Bronchial epithelial cell (primary cell): ENCODE data around the gene CMTM4. TPM values are rescaled to one million over a fixed set of nuclear protein-coding genes. Genes with fewer than 3 reads are reported as not detected.

Source experiments
- DNase-seq: peaks from one replicate; pipeline ENCODE4 v3.0.0-alpha.2; 2010; ENCODE audit warnings: low read depth
- FAIRE-seq: peaks from 2 replicates; lab custom pipeline; 2011; peaks lifted over from hg19 to GRCh38; lab: Jason Lieb, UNC
- H3K27me3 ChIP-seq: 2 replicates; pipeline ENCODE4 v1.5.1; 2011; ENCODE audit warnings: low read length; ENCODE audit not compliant: control insufficient read depth, insufficient read depth
- H3K36me3 ChIP-seq: 2 replicates; pipeline ENCODE4 v1.5.1; 2011; ENCODE audit warnings: low read length; ENCODE audit not compliant: control insufficient read depth, insufficient read depth
- H3K4me3 ChIP-seq: 2 replicates; pipeline ENCODE4 v1.5.1; 2011; ENCODE audit warnings: mild to moderate bottlenecking, low read depth, low read length, control low read depth
- total RNA-seq: library from RNA; depleted of rRNA; stranded (reverse); fragments of >200 nt; gene quantifications from 2 replicates; pipeline ENCODE4 v1.2.1, GENCODE V29; 2014
- TF ChIP-seq, protein P1 (sequence below): IDR thresholded peaks from 2 replicates; pipeline ENCODE4 v1.5.1; 2011; ENCODE audit warnings: mild to moderate bottlenecking, moderate library complexity, low read length, control low read depth, inconsistent platforms; ENCODE audit not compliant: insufficient read depth, severe bottlenecking

CMTM4 gene
- total RNA-seq, 1 donor from 2014 or later: 83.2 TPM

DNA sequence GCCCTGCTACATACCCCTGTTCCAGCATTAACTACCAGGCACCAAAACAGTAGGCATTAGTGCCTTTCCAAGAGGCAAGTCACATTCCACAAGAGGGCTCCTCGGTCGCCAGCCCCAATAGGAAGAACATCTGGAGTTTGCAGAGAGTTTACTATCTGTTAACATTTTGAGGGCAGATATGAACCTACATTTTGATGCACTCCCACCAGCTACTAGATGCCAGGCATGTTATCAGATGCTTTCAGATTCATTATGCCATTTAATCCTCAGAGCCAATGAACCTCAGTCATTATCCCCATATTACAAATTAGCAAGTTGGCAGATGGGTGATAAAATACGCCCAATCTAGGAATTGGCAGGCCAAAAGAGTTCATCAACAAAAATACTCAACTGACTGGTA is 121.5 kb downstream of the CMTM4 start:
- Histone ChIP-seq H3K36me3 (no peaks in the 10 kb centered on the region), H3K4me3 (no peak overlapping the region), H3K27me3 (peaks cover 15% of the 10 kb centered on the region)
- no peak for DNase-seq
- TF ChIP-seq, protein P1, sequence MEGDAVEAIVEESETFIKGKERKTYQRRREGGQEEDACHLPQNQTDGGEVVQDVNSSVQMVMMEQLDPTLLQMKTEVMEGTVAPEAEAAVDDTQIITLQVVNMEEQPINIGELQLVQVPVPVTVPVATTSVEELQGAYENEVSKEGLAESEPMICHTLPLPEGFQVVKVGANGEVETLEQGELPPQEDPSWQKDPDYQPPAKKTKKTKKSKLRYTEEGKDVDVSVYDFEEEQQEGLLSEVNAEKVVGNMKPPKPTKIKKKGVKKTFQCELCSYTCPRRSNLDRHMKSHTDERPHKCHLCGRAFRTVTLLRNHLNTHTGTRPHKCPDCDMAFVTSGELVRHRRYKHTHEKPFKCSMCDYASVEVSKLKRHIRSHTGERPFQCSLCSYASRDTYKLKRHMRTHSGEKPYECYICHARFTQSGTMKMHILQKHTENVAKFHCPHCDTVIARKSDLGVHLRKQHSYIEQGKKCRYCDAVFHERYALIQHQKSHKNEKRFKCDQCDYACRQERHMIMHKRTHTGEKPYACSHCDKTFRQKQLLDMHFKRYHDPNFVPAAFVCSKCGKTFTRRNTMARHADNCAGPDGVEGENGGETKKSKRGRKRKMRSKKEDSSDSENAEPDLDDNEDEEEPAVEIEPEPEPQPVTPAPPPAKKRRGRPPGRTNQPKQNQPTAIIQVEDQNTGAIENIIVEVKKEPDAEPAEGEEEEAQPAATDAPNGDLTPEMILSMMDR: no peak
- no peak for FAIRE-seq

DNA sequence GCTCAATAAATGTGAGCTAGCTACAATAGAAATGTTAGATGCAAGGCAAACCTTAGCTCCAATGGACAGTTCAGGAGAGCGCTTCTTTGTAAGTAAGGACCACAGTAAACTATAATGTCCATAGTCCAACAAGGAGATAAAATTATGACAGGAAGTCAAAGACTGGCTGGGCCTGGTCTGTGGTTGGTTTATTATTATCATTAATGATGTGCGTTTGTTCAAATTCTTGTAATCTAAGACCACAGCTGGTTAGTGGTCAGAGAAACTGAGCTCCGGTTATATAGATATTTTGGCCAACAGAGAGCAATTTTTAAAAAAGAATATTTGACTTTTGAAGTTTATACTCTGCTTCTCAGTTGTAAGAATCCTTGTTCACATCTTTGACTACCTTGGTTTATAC is 122.0 kb downstream of the CMTM4 start:
- H3K36me3 ChIP-seq: no peaks in the 10 kb centered on the region
- DNase-seq (no peak), FAIRE-seq (no peak)
- H3K27me3 ChIP-seq: peaks cover 15% of the 10 kb centered on the region
- TF ChIP-seq, protein P1: no peak
- H3K4me3 ChIP-seq: no peak overlapping the region

DNA sequence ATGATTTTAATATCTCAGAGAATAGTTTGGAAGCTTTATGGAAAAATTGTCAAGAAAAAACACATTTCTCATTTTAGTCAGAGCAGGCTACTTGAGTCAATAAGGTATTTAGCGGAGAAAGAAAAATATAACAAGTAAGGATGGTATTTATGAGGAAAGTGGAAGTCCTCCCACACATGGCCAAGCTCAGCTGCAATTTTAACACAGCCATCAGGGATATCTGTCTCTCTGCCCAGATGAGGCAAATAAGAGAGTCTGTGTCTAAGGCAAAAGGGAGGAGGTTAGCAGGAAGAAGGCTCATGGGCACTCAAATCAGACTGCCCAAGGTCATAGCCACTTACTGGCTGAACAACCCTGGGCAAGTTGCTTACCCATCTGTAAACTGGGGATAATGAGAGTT is 122.5 kb downstream of the CMTM4 start:
- Histone ChIP-seq H3K4me3 (no peak overlapping the region), H3K36me3 (no peaks in the 10 kb centered on the region), H3K27me3 (peaks cover 12% of the 10 kb centered on the region)
- TF ChIP-seq, protein P1: no peak
- no peak for DNase-seq
- FAIRE-seq: no peak

DNA sequence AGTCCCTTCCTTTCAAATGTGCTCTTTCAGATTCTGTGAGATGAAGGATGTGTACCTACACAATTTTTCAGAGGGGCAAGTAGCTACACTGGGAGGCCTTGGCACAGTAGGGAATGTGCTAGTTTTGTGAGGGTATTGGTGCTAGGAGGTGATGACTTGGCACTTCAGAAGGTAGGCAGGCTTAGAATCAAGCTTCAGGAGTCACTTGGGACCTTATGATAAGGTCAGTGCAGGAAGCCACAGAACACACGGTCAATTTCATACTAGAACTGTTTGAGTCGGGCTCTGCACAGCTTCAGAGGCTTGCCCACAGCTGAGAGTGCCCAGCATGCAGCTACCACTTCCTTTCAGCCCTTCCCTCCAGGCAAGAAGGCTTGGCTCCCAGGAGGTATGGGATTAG is 124.2 kb downstream of the CMTM4 start:
- FAIRE-seq: no peak

DNA sequence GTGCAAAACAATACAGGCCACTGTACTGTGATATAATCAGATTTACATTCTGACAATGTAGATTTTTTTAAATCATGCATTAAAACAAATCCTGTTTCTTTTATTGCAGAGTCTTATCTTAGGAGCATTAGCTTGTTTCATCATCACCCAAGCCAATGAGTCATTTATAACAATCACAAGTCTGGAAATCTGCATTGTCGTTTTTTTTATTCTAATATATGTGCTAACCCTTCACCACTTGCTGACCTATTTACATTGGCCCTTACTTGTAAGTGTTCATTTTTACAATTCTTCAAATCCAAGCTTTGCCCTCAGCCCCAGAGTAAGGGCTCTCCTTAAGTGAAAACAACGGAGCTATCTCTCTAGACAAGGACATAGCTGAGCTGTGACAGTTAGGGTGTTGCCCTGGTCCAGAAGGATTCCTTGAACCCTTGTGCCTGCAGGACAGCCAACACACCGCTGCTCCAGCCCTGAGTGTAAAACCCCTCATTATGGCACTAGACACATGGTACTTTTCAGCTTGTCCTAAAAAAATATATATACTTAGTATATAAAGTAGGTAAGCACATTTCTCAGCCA is 126.6 kb downstream of the CMTM4 start:
- peaks cover 2% of the 10 kb centered on the region for H3K36me3 ChIP-seq
- no peak overlapping the region for H3K4me3 ChIP-seq
- H3K27me3 ChIP-seq: no peaks in the 10 kb centered on the region
- TF ChIP-seq, protein P1: no peak
- DNase-seq (peak; percentile 84), FAIRE-seq (no peak)

More for the DNA sequence above, 124.2 kb downstream of the CMTM4 start:
- H3K27me3 ChIP-seq: no peaks in the 10 kb centered on the region
- H3K4me3 ChIP-seq: no peak overlapping the region
- TF ChIP-seq, protein P1: no peak
- H3K36me3 ChIP-seq: no peaks in the 10 kb centered on the region
- DNase-seq: no peak

DNA sequence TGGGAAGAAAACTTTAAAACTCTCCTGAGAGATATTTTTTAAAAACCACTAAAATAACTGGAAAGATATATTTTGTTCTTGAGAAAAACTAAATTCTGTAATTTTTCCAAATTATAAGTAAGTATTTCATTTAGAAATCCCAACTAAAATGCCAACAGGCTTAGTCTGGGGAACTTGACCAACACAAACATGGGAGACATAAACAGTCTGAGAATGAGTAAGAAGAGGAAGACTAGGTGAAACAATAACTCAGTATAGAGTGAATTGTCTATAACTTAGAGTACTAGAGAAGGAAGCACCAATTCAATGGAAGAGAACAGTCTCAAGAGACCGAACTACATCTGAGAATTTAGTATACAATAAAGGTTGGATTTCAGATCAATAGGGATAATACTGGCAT is 127.4 kb downstream of the CMTM4 start:
- H3K36me3 ChIP-seq: peaks cover 2% of the 10 kb centered on the region
- DNase-seq (peak; percentile 40), FAIRE-seq (no peak)
- TF ChIP-seq, protein P1: no peak
- H3K27me3 ChIP-seq: no peaks in the 10 kb centered on the region
- no peak overlapping the region for H3K4me3 ChIP-seq
